ENCODE results near the gene DBNDD1. TPM values are rescaled to one million over a fixed set of nuclear protein-coding genes. Genes with fewer than 3 reads are reported as not detected.
A peak's percentile ranks its signal among the peaks of the same experiment; 100 is the strongest.
"Not testable (repeated sequence)": the region's sequence is repeated elsewhere in the genome, so short reads cannot be mapped to it uniquely, and the experiment has no call there.

DBNDD1 gene
- total RNA-seq, 2 experiments from 2014 or later: 0.07 to 0.15 TPM

GRCh38 chr16:90004577-90004976, 14.7 kb downstream of the DBNDD1 start:
- ChIA-PET CTCF (no interaction called here), POLR2A (no interaction called here)
- Mint-ChIP-seq H3K27ac (no peak overlapping the region), H3K36me3 (ENCODE audit: low read depth) (no peaks in the 10 kb centered on the region), H3K9me3 (no peaks in the 10 kb centered on the region), H3K4me1 (peaks cover 10% of the 10 kb centered on the region), H3K4me3 (no peak overlapping the region), H3K27me3 (no peaks in the 10 kb centered on the region)
- no peak for DNase-seq

- ChIA-PET POLR2A (no interaction called here), CTCF (no interaction called here)
- no peak for DNase-seq
- Mint-ChIP-seq H3K27me3 (no peaks in the 10 kb centered on the region), H3K4me1 (no peaks in the 10 kb centered on the region), H3K36me3 (ENCODE audit: low read depth) (peaks cover 6% of the 10 kb centered on the region), H3K27ac (no peak overlapping the region), H3K4me3 (no peak overlapping the region), H3K9me3 (no peaks in the 10 kb centered on the region)
Measured at GRCh38 chr16:90002759-90003158, 16.5 kb downstream of the DBNDD1 start.

- Mint-ChIP-seq H3K4me3 (no peak overlapping the region), H3K36me3 (ENCODE audit: low read depth) (peaks cover 9% of the 10 kb centered on the region), H3K27ac (no peak overlapping the region), H3K9me3 (no peaks in the 10 kb centered on the region), H3K27me3 (no peaks in the 10 kb centered on the region), H3K4me1 (no peaks in the 10 kb centered on the region)
- ChIA-PET POLR2A (no interaction called here), CTCF (no interaction called here)
- no peak for DNase-seq
Measured at GRCh38 chr16:90001761-90002503, 17.3 kb downstream of the DBNDD1 start.

GRCh38 chr16:90000733-90001427, 18.4 kb downstream of the DBNDD1 start:
- Mint-ChIP-seq H3K27me3 (no peaks in the 10 kb centered on the region), H3K9me3 (peaks cover 5% of the 10 kb centered on the region), H3K4me1 (no peaks in the 10 kb centered on the region), H3K36me3 (ENCODE audit: low read depth) (peaks cover 17% of the 10 kb centered on the region), H3K27ac (no peak overlapping the region), H3K4me3 (no peak overlapping the region)
- DNase-seq: no peak
- CTCF ChIA-PET: no interaction called here
- POLR2A ChIA-PET: no interaction called here

GRCh38 chr16:89999831-90000574, 19.3 kb downstream of the DBNDD1 start:
- Mint-ChIP-seq H3K36me3 (ENCODE audit: low read depth) (peaks cover 26% of the 10 kb centered on the region), H3K4me1 (no peaks in the 10 kb centered on the region), H3K27me3 (no peaks in the 10 kb centered on the region), H3K4me3 (no peak overlapping the region), H3K9me3 (peaks cover 5% of the 10 kb centered on the region), H3K27ac (peak overlapping the region; percentile 14)
- POLR2A ChIA-PET: no interaction called here
- DNase-seq: no peak
- CTCF ChIA-PET: interaction anchor here (1.0 kb wide), 1 partner anchor 9 kb away, joined by 4 read pairs; no protein-coding TSS in a partner anchor

- Mint-ChIP-seq H3K4me1 (peaks cover 2% of the 10 kb centered on the region), H3K27me3 (no peaks in the 10 kb centered on the region), H3K36me3 (ENCODE audit: low read depth) (peaks cover 64% of the 10 kb centered on the region), H3K27ac (peak overlapping the region; percentile 84), H3K9me3 (peaks cover 17% of the 10 kb centered on the region), H3K4me3 (peak overlapping the region; percentile 30)
- no peak for DNase-seq
- ChIA-PET POLR2A (no interaction called here), CTCF (interaction anchor here (0.6 to 1.0 kb wide), 2 partner anchors 11 to 14 kb away, joined by 3 to 4 read pairs; no protein-coding TSS in a partner anchor)
Measured at GRCh38 chr16:89996178-89996489, 23.1 kb downstream of the DBNDD1 start.

DNA sequence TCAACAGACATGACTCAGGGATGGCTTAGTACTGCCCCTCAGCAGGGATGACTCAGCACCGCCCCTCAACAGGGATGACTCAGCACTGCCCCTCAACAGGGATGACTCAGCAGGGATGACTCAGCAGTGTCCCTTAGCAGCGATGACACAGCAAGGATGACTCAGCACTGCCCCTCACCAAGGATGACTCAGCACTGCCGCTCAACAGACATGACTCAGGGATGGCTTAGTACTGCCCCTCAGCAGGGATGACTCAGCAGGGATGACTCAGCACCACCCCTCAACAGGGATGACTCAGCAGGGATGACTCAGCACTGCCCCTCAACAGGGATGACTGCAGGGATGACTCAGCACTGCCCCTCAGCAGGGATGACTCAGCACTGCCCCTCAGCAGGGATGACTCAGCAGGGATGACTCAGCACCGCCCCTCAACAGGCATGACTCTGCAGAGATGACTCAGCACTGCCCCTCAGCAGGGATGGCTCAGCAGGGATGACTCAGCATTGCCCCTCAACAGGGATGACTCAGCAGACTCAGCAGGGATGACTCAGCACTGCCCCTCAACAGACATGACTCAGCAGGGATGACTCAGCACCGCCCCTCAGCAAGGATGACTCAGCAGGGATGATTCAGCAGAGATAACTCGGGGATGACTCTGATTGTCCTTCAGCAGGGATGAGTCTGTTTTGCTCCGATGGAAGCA, 23.6 kb downstream of the DBNDD1 start:
- POLR2A ChIA-PET, H3K27me3 Mint-ChIP-seq, H3K4me1 Mint-ChIP-seq: not testable (repeated sequence)
- CTCF ChIA-PET: interaction anchor here (0.6 to 1.0 kb wide), 2 partner anchors 11 to 15 kb away, joined by 3 to 4 read pairs; no protein-coding TSS in a partner anchor
- Mint-ChIP-seq H3K27ac (peak overlapping the region; percentile 84), H3K36me3 (ENCODE audit: low read depth) (peaks cover 70% of the 10 kb centered on the region), H3K9me3 (peaks cover 17% of the 10 kb centered on the region), H3K4me3 (peak overlapping the region; percentile 30)
- peak; percentile 40 for DNase-seq

DNA sequence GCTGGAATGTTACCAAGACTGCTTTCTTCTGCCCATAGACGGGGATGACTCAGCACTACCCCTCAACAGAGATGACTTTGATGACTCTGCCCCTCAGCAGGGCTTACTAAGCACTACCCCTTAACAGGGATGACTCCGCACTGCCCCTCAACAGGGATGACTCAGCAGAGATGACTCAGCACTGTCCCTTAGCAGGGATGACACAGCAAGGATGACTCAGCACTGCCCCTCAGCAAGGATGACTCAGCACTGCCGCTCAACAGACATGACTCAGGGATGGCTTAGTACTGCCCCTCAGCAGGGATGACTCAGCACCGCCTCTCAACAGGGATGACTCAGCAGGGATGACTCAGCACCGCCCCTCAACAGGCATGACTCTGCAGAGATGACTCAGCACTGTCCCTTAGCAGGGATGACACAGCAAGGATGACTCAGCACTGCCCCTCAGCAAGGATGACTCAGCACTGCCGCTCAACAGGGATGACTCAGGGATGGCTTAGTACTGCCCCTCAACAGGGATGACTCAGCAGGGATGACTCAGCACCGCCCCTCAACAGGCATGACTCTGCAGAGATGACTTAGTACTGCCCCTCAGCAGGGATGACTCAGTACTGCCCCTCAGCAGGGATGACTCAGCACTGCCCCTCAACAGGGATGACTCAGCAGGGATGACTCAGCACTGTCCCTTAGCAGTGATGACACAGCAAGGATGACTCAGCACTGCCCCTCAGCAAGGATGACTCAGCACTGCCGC, 24.4 kb downstream of the DBNDD1 start:
- peak; percentile 38 for DNase-seq
- CTCF ChIA-PET: interaction anchor here (0.6 kb wide), 1 partner anchor 154 kb away, joined by 5 read pairs; no protein-coding TSS in a partner anchor
- POLR2A ChIA-PET, H3K27me3 Mint-ChIP-seq, H3K4me1 Mint-ChIP-seq, H3K4me3 Mint-ChIP-seq: not testable (repeated sequence)
- Mint-ChIP-seq H3K36me3 (ENCODE audit: low read depth) (peaks cover 75% of the 10 kb centered on the region), H3K9me3 (peaks cover 17% of the 10 kb centered on the region), H3K27ac (peak overlapping the region; percentile 84)

- H3K27me3 Mint-ChIP-seq: no peaks in the 10 kb centered on the region
- H3K4me3 Mint-ChIP-seq: no peak overlapping the region
- DNase-seq: no peak
- H3K4me1 Mint-ChIP-seq: peaks cover 2% of the 10 kb centered on the region
- CTCF ChIA-PET: interaction anchor here (0.6 kb wide), 1 partner anchor 153 kb away, joined by 5 read pairs; no protein-coding TSS in a partner anchor
- peaks cover 76% of the 10 kb centered on the region for H3K36me3 Mint-ChIP-seq (ENCODE audit: low read depth)
- POLR2A ChIA-PET: no interaction called here
- H3K9me3 Mint-ChIP-seq: peaks cover 17% of the 10 kb centered on the region
- H3K27ac Mint-ChIP-seq: peak overlapping the region; percentile 84
Measured at GRCh38 chr16:89994389-89994720, 24.9 kb downstream of the DBNDD1 start.

DNA sequence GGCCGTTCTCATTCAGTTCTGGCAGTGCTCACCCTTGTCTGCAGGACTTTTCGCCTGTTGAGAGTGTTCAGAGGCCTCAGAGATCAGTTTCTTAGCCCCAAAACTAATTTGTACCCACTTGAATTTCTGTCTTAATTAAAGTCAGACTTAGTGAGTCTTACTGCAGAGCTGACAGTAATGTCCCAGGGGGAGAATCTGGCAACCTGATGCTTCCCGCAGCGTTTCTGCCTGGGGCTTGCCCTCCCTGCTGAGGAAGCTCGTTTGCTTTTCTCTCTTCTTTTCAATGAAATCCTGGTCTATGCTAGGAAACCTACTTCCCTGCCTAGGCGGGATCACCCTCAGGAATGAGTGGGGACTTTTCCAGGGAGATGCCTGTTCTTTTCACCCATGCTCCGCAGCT, 25.3 kb downstream of the DBNDD1 start:
- H3K4me3 Mint-ChIP-seq: no peak overlapping the region
- H3K27ac Mint-ChIP-seq: no peak overlapping the region
- ChIA-PET CTCF (no interaction called here), POLR2A (no interaction called here)
- peaks cover 79% of the 10 kb centered on the region for H3K36me3 Mint-ChIP-seq (ENCODE audit: low read depth)
- H3K9me3 Mint-ChIP-seq: peaks cover 17% of the 10 kb centered on the region
- H3K27me3 Mint-ChIP-seq: no peaks in the 10 kb centered on the region
- no peak for DNase-seq
- H3K4me1 Mint-ChIP-seq: peaks cover 2% of the 10 kb centered on the region

- POLR2A ChIA-PET: no interaction called here
- H3K27me3 Mint-ChIP-seq: no peaks in the 10 kb centered on the region
- H3K27ac Mint-ChIP-seq: no peak overlapping the region
- CTCF ChIA-PET: no interaction called here
- no peak overlapping the region for H3K4me3 Mint-ChIP-seq
- peaks cover 17% of the 10 kb centered on the region for H3K9me3 Mint-ChIP-seq
- H3K36me3 Mint-ChIP-seq (ENCODE audit: low read depth): peaks cover 79% of the 10 kb centered on the region
- peaks cover 2% of the 10 kb centered on the region for H3K4me1 Mint-ChIP-seq
- no peak for DNase-seq
Measured at GRCh38 chr16:89993377-89993776, 25.9 kb downstream of the DBNDD1 start.

GRCh38 chr16:89990799-89991198, 28.5 kb downstream of the DBNDD1 start:
- Mint-ChIP-seq H3K27me3 (no peaks in the 10 kb centered on the region), H3K4me1 (peaks cover 2% of the 10 kb centered on the region), H3K36me3 (ENCODE audit: low read depth) (peaks cover 72% of the 10 kb centered on the region), H3K27ac (no peak overlapping the region), H3K4me3 (no peak overlapping the region), H3K9me3 (peaks cover 13% of the 10 kb centered on the region)
- CTCF ChIA-PET: interaction anchor here (0.7 kb wide), 1 partner anchor 820 kb away, joined by 3 read pairs; no protein-coding TSS in a partner anchor
- no peak for DNase-seq
- POLR2A ChIA-PET: no interaction called here
